B cell (primary cell): ENCODE measurements around the gene C17orf100. TPM values are rescaled to one million over a fixed set of nuclear protein-coding genes. Genes with fewer than 3 reads are reported as not detected.

Experiments used
- ATAC-seq: fragments of 200-7000 bp; cut with Tn5 transposase; one replicate; pipeline ENCODE4 v1.10.0; 2021; ENCODE audit warnings: low read depth, mild to moderate bottlenecking, moderate number of reproducible peaks, moderate library complexity
- CTCF ChIA-PET: fragments of 350-600 bp; sonication (Branson Sonifier 250); formaldehyde crosslinking; loops from one replicate; lab custom pipeline; 2021; ENCODE audit warnings: antibody characterized with exemption, inconsistent platforms; lab: Charles Lee
- POLR2A ChIA-PET: fragments of 350-600 bp; sonication (Branson Sonifier 250); formaldehyde crosslinking; loops from one replicate; lab custom pipeline; 2021; ENCODE audit warnings: antibody characterized with exemption; lab: Charles Lee
- DNase-seq: peaks from one replicate; pipeline ENCODE4 v3.0.0; 2013
- H2AFZ ChIP-seq: 2 replicates; pipeline ENCODE4 v1.6.1; 2012; ENCODE audit warnings: mild to moderate bottlenecking, low read depth, low read length; ENCODE audit not compliant: insufficient read depth, poor library complexity, severe bottlenecking
- H3K27ac ChIP-seq, 2 donors: 1 replicate in 1 of 2; 2 replicates in 1 of 2; pipeline ENCODE4 v1.5.1; 2012 to 2013; ENCODE audit warnings: low read length in 2 of 2, mild to moderate bottlenecking in 2 of 2, moderate library complexity in 1 of 2
- H3K27me3 ChIP-seq, 4 experiments: fragments of 200-600 bp in 1 of 4; sonication (generic) in 1 of 4; replicated peaks in 1 of 4; 1 replicate in 2 of 4; 2 replicates in 2 of 4; pipeline versions ENCODE4 v1.6.1 to v1.7.0; 2013 to 2016; ENCODE audit warnings: low read length in 3 of 4, mild to moderate bottlenecking in 2 of 4, mixed read lengths in 1 of 4, moderate library complexity in 1 of 4; ENCODE audit not compliant: insufficient read depth in 4 of 4, control insufficient read depth in 3 of 4; ENCODE audit errors: control extremely low read depth in 1 of 4
- H3K36me3 ChIP-seq, 2 experiments: replicated peaks in 1 of 2; 1 replicate in 1 of 2; 2 replicates in 1 of 2; pipeline versions ENCODE4 v1.6.1 to v1.7.1; 2013; ENCODE audit warnings: low read length in 1 of 2; ENCODE audit not compliant: insufficient read depth in 2 of 2, control insufficient read depth in 1 of 2; ENCODE audit errors: control extremely low read depth in 1 of 2, extremely low read depth in 1 of 2
- H3K4me1 ChIP-seq, 2 donors: fragments of 200-600 bp in 1 of 2; sonication (generic) in 1 of 2; 1 replicate in 1 of 2; 2 replicates in 1 of 2; pipeline versions ENCODE4 v1.5.1 to v1.6.1; 2013 to 2017; ENCODE audit warnings: low read length in 2 of 2; ENCODE audit not compliant: control insufficient read depth in 2 of 2, insufficient read depth in 2 of 2
- H3K4me2 ChIP-seq: replicated peaks from 2 replicates; pipeline ENCODE3; 2012; ENCODE audit warnings: mild to moderate bottlenecking, low read depth, low read length; ENCODE audit not compliant: poor library complexity, severe bottlenecking
- H3K4me3 ChIP-seq, 5 experiments: fragments of 200-600 bp in 1 of 5; sonication (generic) in 1 of 5; 1 replicate in 3 of 5; 2 replicates in 2 of 5; pipeline versions ENCODE4 v1.5.1 to v1.7.0; 2011 to 2016; ENCODE audit warnings: low read length in 4 of 5, mild to moderate bottlenecking in 4 of 5, low read depth in 2 of 5, control low read depth in 1 of 5, moderate library complexity in 1 of 5; ENCODE audit not compliant: insufficient read depth in 1 of 5; ENCODE audit errors: control extremely low read depth in 1 of 5, extremely low read depth in 1 of 5
- H3K79me2 ChIP-seq: fragments of 200-600 bp; sonication (generic); one replicate; pipeline ENCODE4 v1.6.0; 2016; ENCODE audit warnings: low read length; ENCODE audit not compliant: control insufficient read depth, insufficient read depth
- H3K9ac ChIP-seq: fragments of 200-600 bp; sonication (generic); 2 replicates; pipeline ENCODE4 v1.6.1; 2017; ENCODE audit warnings: mild to moderate bottlenecking, low read length, moderate library complexity
- H3K9me3 ChIP-seq, 3 donors: one replicate each; pipeline versions ENCODE4 v1.6.1 to v1.7.1; 2013; ENCODE audit warnings: low read length in 2 of 3; ENCODE audit not compliant: control insufficient read depth in 2 of 3, insufficient read depth in 1 of 3; ENCODE audit errors: control extremely low read depth in 1 of 3
- H4K20me1 ChIP-seq: 2 replicates; pipeline ENCODE4 v1.6.0; 2012; ENCODE audit warnings: mild to moderate bottlenecking, low read length; ENCODE audit not compliant: insufficient read depth, control insufficient read depth, poor library complexity, severe bottlenecking
- H3K27ac Mint-ChIP-seq: one replicate; pipeline ENCODE4 v1.8.0; 2021; ENCODE audit warnings: mixed read lengths
- H3K27me3 Mint-ChIP-seq: one replicate; pipeline ENCODE4 v1.8.0; 2021; ENCODE audit warnings: mixed read lengths
- H3K4me1 Mint-ChIP-seq: one replicate; pipeline ENCODE4 v1.8.0; 2021; ENCODE audit warnings: mixed read lengths
- H3K4me3 Mint-ChIP-seq: one replicate; pipeline ENCODE4 v1.8.0; 2021; ENCODE audit warnings: mixed read lengths
- H3K9me3 Mint-ChIP-seq: one replicate; pipeline ENCODE4 v1.8.0; 2022; ENCODE audit warnings: mixed read lengths; ENCODE audit not compliant: insufficient read depth
- CTCF ChIP-seq: fragments of 200-600 bp; IDR thresholded peaks from one replicate; pipeline ENCODE4 v1.8.0; 2022; ENCODE audit warnings: antibody characterized with exemption, mild to moderate bottlenecking
- EZH2 ChIP-seq: IDR thresholded peaks from 2 replicates; pipeline ENCODE4 v1.6.1; 2012; ENCODE audit warnings: borderline replicate concordance, low read depth, mild to moderate bottlenecking, moderate library complexity, low read length; ENCODE audit not compliant: insufficient read depth, poor library complexity, severe bottlenecking
- WGBS: methylation state at CpG from one replicate; pipeline ENCODE4 v1.1.5; 2013; ENCODE audit warnings: missing lambda C conversion rate; ENCODE audit not compliant: insufficient coverage; 5-methylcytosine and 5-hydroxymethylcytosine counted together
- intact Hi-C: fragments of 100-400 bp; cut with micrococcal nuclease; formaldehyde crosslinking; loops from one replicate; pipeline ENCODE4 v1.10.0; 2022
- polyA plus RNA-seq: library from polyadenylated mRNA; depleted of rRNA; stranded (reverse); fragments of >200 nt; gene quantifications from 2 replicates; pipeline ENCODE4 v1.2.3, GENCODE V29; 2012
- total RNA-seq, 2 donors: library from RNA; stranded (reverse); fragments of 120-200 nt in 1 of 2; gene quantifications; 1 replicate in 1 of 2; 2 replicates in 1 of 2; pipeline versions ENCODE4 v1.2.3 to v1.2.4, GENCODE V29; 2013 to 2022

Gene C17orf100
- total and polyA plus RNA-seq, 2 donors (not counting 1 experiment from before 2014, with no cell fraction given): 3.7 to 11.6 TPM

- Histone ChIP-seq H3K9me3 (no peaks in the 10 kb centered on the region), H3K27ac (no peak overlapping the region), H3K27me3 (no peaks in the 10 kb centered on the region), H3K36me3 (peaks cover 5 to 41% of the 10 kb centered on the region in 2 experiments), H3K4me2 (no peak overlapping the region), H3K9ac (no peak overlapping the region), H3K79me2 (no peaks in the 10 kb centered on the region), H4K20me1 (no peaks in the 10 kb centered on the region), H3K4me1 (peaks cover 11 to 12% of the 10 kb centered on the region in 2 donors), H3K4me3 (no peak overlapping the region), H2AFZ (no peak overlapping the region)
- POLR2A ChIA-PET: no interaction called here
- ATAC-seq (no peak), DNase-seq (no peak)
- Mint-ChIP-seq H3K27ac (no peak overlapping the region), H3K4me3 (no peak overlapping the region), H3K27me3 (no peaks in the 10 kb centered on the region), H3K9me3 (no peaks in the 10 kb centered on the region), H3K4me1 (peaks cover 13% of the 10 kb centered on the region)
- CTCF ChIA-PET: no interaction called here
- intact Hi-C loops: no loop called here
- TF ChIP-seq CTCF: no peak
- TF ChIP-seq EZH2: no peak
- WGBS: 96% methylated on average over 3 of the region's 3 CpGs
Measured at GRCh38 chr17:6603744-6604325, 47.7 kb upstream of the C17orf100 start.

- POLR2A ChIA-PET: no interaction called here
- Histone ChIP-seq H3K9ac (no peak overlapping the region), H3K4me1 (peaks cover 0 to under 1% of the 10 kb centered on the region in 2 donors), H4K20me1 (no peaks in the 10 kb centered on the region), H3K79me2 (no peaks in the 10 kb centered on the region), H3K4me2 (no peak overlapping the region), H3K36me3 (peaks cover 5 to 53% of the 10 kb centered on the region in 2 experiments), H3K9me3 (no peaks in the 10 kb centered on the region), H3K27ac (no peak overlapping the region), H2AFZ (no peak overlapping the region), H3K4me3 (no peak overlapping the region), H3K27me3 (no peaks in the 10 kb centered on the region)
- intact Hi-C loops: no loop called here
- Mint-ChIP-seq H3K9me3 (no peaks in the 10 kb centered on the region), H3K27ac (no peak overlapping the region), H3K27me3 (no peaks in the 10 kb centered on the region), H3K4me1 (peaks cover under 1% of the 10 kb centered on the region), H3K4me3 (no peak overlapping the region)
- WGBS: 100% methylated on average over 6 of the region's 6 CpGs
- DNase-seq (no peak), ATAC-seq (no peak)
- TF ChIP-seq EZH2 (no peak), CTCF (no peak)
- CTCF ChIA-PET: no interaction called here
Measured at GRCh38 chr17:6605142-6605541, 46.4 kb upstream of the C17orf100 start.
